ENCODE data around the gene ROBO4.

Gene ROBO4

DNA sequence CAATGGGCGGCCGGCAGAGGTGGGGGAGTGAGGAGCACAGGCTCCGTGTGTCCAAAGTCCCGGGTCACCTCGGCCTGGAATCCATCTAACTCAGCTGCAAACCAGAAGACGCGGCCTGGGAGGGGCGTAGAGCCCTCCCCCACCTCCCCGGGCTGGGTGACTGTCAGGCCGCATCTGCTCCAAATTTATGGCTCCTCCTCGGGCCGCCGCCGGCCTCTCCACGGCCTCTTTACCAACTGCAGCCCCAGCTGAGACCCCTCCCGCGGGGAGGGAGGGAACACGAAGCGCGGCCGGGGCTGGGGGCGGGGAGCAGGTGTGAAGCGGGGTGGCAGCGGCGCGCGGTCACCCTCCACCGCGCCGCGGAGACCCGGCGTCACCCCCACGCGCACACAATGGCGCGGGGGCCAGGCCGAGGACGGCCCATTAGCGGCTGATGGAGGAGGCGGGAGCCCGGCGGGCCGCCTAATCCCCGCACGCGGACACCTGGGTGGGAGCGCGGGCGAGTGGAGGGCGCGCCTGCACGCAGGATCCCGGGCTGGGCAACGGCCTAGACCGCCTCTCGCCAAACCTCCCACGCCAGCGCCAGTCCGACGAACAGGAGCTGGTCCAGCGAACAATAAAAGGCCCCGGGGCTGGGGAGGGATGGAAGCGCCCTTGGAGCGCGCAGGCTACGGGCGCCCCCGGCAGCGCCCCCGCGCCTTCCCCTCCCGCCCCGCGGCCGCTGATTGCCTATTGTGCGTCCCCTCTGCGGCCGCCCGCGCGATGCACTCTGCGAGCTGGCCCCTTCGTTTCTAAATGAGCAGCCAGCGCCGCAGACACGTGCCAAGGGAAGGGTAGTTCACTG lies 58.3 kb downstream of the ROBO4 start:
- no peak for DNase-seq

- DNase-seq = no peak
Observed at GRCh38 chr11:124838805-124839127, 58.9 kb downstream of the ROBO4 start.

DNA sequence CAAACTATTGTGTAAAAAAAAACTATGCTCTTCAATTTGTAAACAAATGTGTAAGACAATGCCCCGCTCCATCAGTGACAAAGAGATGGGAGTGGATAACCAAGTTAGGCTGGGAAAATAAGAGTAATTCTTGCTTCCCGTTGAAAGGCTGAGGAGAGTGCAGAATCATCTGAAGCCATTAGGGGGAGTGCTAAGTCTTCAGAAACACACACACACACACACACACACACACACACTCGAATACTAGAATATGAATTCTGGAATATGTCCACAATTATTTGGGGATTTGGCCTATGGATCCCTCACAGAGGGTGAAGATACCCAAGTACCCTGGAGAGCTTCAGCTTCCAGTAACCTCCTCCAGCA lies 60.2 kb downstream of the ROBO4 start:
- peak; percentile 29 for DNase-seq

DNA sequence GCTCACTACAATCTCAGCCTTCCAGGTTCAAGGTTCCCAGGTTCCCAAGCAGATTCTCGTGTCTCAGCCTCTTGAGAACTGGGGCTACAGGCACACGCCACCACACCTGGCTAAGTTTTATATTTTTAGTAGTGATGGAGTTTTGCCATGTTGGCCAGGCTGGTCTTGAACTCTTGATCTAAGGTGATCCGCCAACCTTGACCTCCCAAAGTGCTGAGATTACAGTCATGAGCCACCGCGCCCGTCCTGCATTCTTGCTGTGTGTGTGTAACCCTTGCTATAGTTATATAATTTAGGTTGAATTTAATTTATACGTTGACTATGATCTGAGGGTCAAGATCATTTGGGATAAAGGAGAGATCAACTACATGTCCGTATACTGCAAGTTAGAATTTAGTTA lies 61.7 kb downstream of the ROBO4 start:
- no peak for DNase-seq

DNA sequence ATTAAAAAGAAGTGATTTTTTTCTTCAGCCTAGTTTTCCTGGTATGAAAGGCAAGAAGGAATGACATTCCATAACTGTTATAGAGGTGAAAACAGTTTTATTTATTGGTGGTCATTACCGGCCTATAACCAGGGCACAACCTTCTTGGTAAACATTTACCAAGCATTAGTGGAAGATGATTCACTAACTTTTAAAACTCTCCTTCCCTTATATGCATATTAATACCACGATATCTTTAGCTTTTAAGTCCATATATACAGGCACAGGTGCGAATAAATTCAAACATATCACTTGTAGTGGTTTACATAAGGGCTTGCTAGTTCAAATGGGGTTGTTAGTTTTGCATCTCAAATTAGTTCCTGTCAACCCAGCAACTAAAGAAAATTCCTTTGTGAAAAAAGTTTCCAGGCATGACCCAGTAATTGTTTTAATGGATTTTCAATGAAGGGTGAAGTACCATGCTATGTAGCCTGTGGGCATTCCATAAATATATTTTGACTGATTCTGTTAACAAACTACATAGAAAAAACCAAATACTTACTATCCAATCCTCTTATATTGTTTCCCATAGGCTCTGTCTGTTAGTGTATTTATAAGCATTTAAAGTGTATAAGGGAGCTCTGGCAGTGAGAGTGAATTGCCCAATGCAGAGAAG lies 63.0 kb downstream of the ROBO4 start:
- DNase-seq = no peak
